ENCODE results near the gene LMO7.

DNA sequence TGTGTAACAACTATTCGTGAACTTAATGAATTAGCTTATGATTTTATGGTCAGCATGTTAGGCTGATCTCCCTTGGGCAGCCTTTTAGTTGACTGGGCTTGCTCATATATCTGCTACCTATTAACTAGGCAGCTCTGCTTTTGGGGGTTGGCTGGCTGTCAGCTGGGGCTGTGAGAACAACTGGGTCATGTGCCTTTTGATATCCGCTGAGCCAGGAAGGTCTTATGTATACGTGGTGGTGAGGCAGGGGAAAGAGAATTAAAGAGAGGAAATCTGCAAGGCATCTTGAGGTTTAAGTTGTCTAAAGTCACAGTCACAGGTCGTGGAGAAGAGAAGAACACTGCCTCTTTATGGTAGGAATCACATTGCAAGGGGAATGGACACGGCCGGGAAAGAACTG lies 206.9 kb downstream of the LMO7 start:
- TF ChIP-seq POLR2AphosphoS5 (IDR thresholded peaks at IDR 0.05; ENCODE audit: low read depth, low read length): no peak
- no peak for TF ChIP-seq POLR2A (IDR thresholded peaks at IDR 0.05; ENCODE audit: low read depth, low read length)
- TF ChIP-seq TAF1 (IDR thresholded peaks at IDR 0.05; ENCODE audit: borderline replicate concordance, low read depth, low read length): no peak

All from GM12892 (cell line).